H1 (cell line): ENCODE data around the gene TBCD. TPM values are rescaled to one million over a fixed set of nuclear protein-coding genes. Genes with fewer than 3 reads are reported as not detected.

ENCODE experiments used
- CTCF ChIA-PET: fragments of 300-600 bp; sonication (Branson Sonifier 250); formaldehyde crosslinking; loops from one replicate; lab custom pipeline; 2021; ENCODE audit not compliant: partially characterized antibody; lab: Charles Lee
- POLR2A ChIA-PET: fragments of 300-600 bp; sonication (Branson Sonifier 250); formaldehyde crosslinking; loops from one replicate; lab custom pipeline; 2021; ENCODE audit warnings: inconsistent platforms; ENCODE audit not compliant: partially characterized antibody; lab: Charles Lee
- DNase-seq, 2 experiments: peaks; one replicate each; pipeline versions ENCODE4 v3.0.0 to v3.0.0-alpha.2; 2010 to 2022; ENCODE audit warnings: low spot score in 2 of 2, low read depth in 1 of 2, mixed read lengths in 1 of 2
- FAIRE-seq: peaks from 2 replicates; lab custom pipeline; 2011; peaks lifted over from hg19 to GRCh38; lab: Jason Lieb, UNC
- H2AFZ ChIP-seq: 2 replicates; pipeline ENCODE4 v1.8.1; 2012; ENCODE audit warnings: low read length, inconsistent platforms
- H2AK5ac ChIP-seq: 2 replicates; pipeline ENCODE4 v1.6.1; 2013; ENCODE audit warnings: low read depth, low read length
- H2BK120ac ChIP-seq: replicated peaks from 2 replicates; pipeline ENCODE3; 2013; ENCODE audit warnings: low read depth, low read length, inconsistent platforms
- H2BK12ac ChIP-seq: 2 replicates; pipeline ENCODE4 v1.6.1; 2013; ENCODE audit warnings: low read depth, low read length
- H2BK15ac ChIP-seq: 2 replicates; pipeline ENCODE4 v1.6.1; 2013; ENCODE audit warnings: low read length
- H2BK20ac ChIP-seq: 2 replicates; pipeline ENCODE4 v1.6.1; 2013; ENCODE audit warnings: low read length
- H2BK5ac ChIP-seq: 2 replicates; pipeline ENCODE4 v1.6.1; 2013; ENCODE audit warnings: low read depth, low read length
- H3K14ac ChIP-seq: 2 replicates; pipeline ENCODE4 v1.6.1; 2013; ENCODE audit warnings: inconsistent platforms; ENCODE audit not compliant: insufficient read length
- H3K18ac ChIP-seq: 2 replicates; pipeline ENCODE4 v1.6.1; 2013; ENCODE audit warnings: low read length; ENCODE audit errors: extremely low read depth
- H3K23ac ChIP-seq: 2 replicates; pipeline ENCODE4 v1.6.1; 2013; ENCODE audit warnings: inconsistent platforms; ENCODE audit not compliant: insufficient read length
- H3K23me2 ChIP-seq: 2 replicates; pipeline ENCODE4 v1.6.1; 2013; ENCODE audit warnings: low read depth, low read length
- H3K27ac ChIP-seq: 2 replicates; pipeline ENCODE4 v1.6.1; 2011; ENCODE audit warnings: low read depth, low read length, inconsistent platforms
- H3K27me3 ChIP-seq, 4 experiments: replicated peaks in 1 of 4; 1 replicate in 1 of 4; 2 replicates in 3 of 4; pipeline versions ENCODE4 v1.6.1 to v1.8.1; 2011 to 2013; ENCODE audit warnings: low read length in 3 of 4, mild to moderate bottlenecking in 3 of 4, inconsistent platforms in 2 of 4, mixed read lengths in 2 of 4, moderate library complexity in 1 of 4; ENCODE audit not compliant: control insufficient read depth in 3 of 4, insufficient read depth in 3 of 4; ENCODE audit errors: extremely low read depth in 1 of 4
- H3K36me3 ChIP-seq, 4 experiments: 2 replicates each; pipeline versions ENCODE4 v1.6.1 to v1.8.1; 2011 to 2013; ENCODE audit warnings: mild to moderate bottlenecking in 4 of 4, low read length in 3 of 4, moderate library complexity in 2 of 4, control low read depth in 1 of 4, inconsistent platforms in 1 of 4; ENCODE audit not compliant: insufficient read depth in 4 of 4, control insufficient read depth in 2 of 4
- H3K4ac ChIP-seq: replicated peaks from 2 replicates; pipeline ENCODE3; 2013; ENCODE audit warnings: low read length, low read depth, mixed read lengths, inconsistent platforms; ENCODE audit not compliant: insufficient read length
- H3K4me1 ChIP-seq, 4 experiments: replicated peaks in 1 of 4; 1 replicate in 1 of 4; 2 replicates in 3 of 4; pipeline versions ENCODE4 v1.6.1 to v1.8.1; 2011 to 2013; ENCODE audit warnings: low read length in 3 of 4, inconsistent platforms in 2 of 4, mixed read lengths in 1 of 4; ENCODE audit not compliant: insufficient read depth in 4 of 4, control insufficient read depth in 3 of 4
- H3K4me2 ChIP-seq, 2 experiments: 2 replicates each; pipeline versions ENCODE4 v1.6.1 to v1.8.1; 2011 to 2013; ENCODE audit warnings: low read depth in 2 of 2, low read length in 2 of 2, control low read depth in 1 of 2, inconsistent platforms in 1 of 2, mild to moderate bottlenecking in 1 of 2; ENCODE audit not compliant: insufficient read depth in 1 of 2
- H3K4me3 ChIP-seq, 4 experiments: fragments of 200-600, 300-600 bp in 1 of 4; sonication (generic), shearing (Covaris generic), sonication (Bioruptor Twin) in 1 of 4; 2 replicates each; pipeline versions ENCODE4 v1.5.1 to v1.8.1; 2011 to 2016; ENCODE audit warnings: low read length in 4 of 4, low read depth in 3 of 4, control low read depth in 2 of 4, inconsistent platforms in 2 of 4, mild to moderate bottlenecking in 2 of 4, mixed read lengths in 1 of 4, moderate library complexity in 1 of 4; ENCODE audit not compliant: insufficient read depth in 2 of 4; ENCODE audit errors: extremely low read depth in 1 of 4
- H3K56ac ChIP-seq: replicated peaks from 2 replicates; pipeline ENCODE3; 2013; ENCODE audit warnings: low read depth, mild to moderate bottlenecking, mixed read lengths, low read length, inconsistent platforms; ENCODE audit not compliant: insufficient read length
- H3K79me1 ChIP-seq: 2 replicates; pipeline ENCODE4 v1.6.1; 2013; ENCODE audit warnings: low read depth, low read length, control low read depth
- H3K79me2 ChIP-seq, 2 experiments: 2 replicates each; pipeline versions ENCODE4 v1.6.1 to v1.8.1; 2012 to 2013; ENCODE audit warnings: low read length in 2 of 2, mild to moderate bottlenecking in 2 of 2, inconsistent platforms in 1 of 2; ENCODE audit not compliant: insufficient read depth in 2 of 2, control insufficient read depth in 1 of 2
- H3K9ac ChIP-seq, 4 experiments: replicated peaks in 1 of 4; 1 replicate in 1 of 4; 2 replicates in 3 of 4; pipeline versions ENCODE4 v1.6.1 to v1.8.1; 2011 to 2013; ENCODE audit warnings: low read depth in 3 of 4, low read length in 3 of 4, control low read depth in 2 of 4, mild to moderate bottlenecking in 2 of 4, moderate library complexity in 2 of 4, inconsistent platforms in 1 of 4; ENCODE audit errors: extremely low read depth in 1 of 4
- H3K9me3 ChIP-seq, 2 experiments: 2 replicates each; pipeline versions ENCODE4 v1.6.1 to v1.8.1; 2012 to 2013; ENCODE audit warnings: mild to moderate bottlenecking in 2 of 2, moderate library complexity in 2 of 2, control low read depth in 1 of 2, inconsistent platforms in 1 of 2, low read depth in 1 of 2, low read length in 1 of 2, mixed read lengths in 1 of 2; ENCODE audit not compliant: insufficient read depth in 2 of 2
- H4K20me1 ChIP-seq, 2 experiments: replicated peaks in 1 of 2; 2 replicates each; pipeline versions ENCODE3 to v1.8.1; 2011 to 2013; ENCODE audit warnings: inconsistent platforms in 2 of 2, low read length in 2 of 2, mild to moderate bottlenecking in 1 of 2; ENCODE audit not compliant: insufficient read depth in 2 of 2, control insufficient read depth in 1 of 2
- H4K5ac ChIP-seq: 2 replicates; pipeline ENCODE4 v1.6.1; 2013; ENCODE audit warnings: low read length, low read depth, mixed read lengths, inconsistent platforms; ENCODE audit not compliant: insufficient read length
- H4K8ac ChIP-seq: 2 replicates; pipeline ENCODE4 v1.8.0; 2013; ENCODE audit warnings: mild to moderate bottlenecking, moderate library complexity, low read length, inconsistent platforms; ENCODE audit not compliant: insufficient read depth; ENCODE audit errors: extremely low read depth
- H4K91ac ChIP-seq: replicated peaks from 2 replicates; pipeline ENCODE3; 2013; ENCODE audit warnings: low read length, mixed read lengths, inconsistent platforms; ENCODE audit not compliant: insufficient read length
- CBX5 ChIP-seq: fragments of 300-800, 300-1000 bp; sonication (generic); IDR thresholded peaks from 2 replicates; pipeline ENCODE4 v1.7.1; 2016; ENCODE audit warnings: antibody characterized with exemption, low read length, low read depth
- EP300 ChIP-seq, 2 experiments: IDR thresholded peaks; 1 replicate in 1 of 2; 2 replicates in 1 of 2; pipeline ENCODE4 v1.6.1; 2011 to 2012; ENCODE audit warnings: low read depth in 2 of 2, low read length in 2 of 2, mild to moderate bottlenecking in 2 of 2, borderline replicate concordance in 1 of 2, inconsistent platforms in 1 of 2, moderate library complexity in 1 of 2
- RAD21 ChIP-seq, 2 experiments: IDR thresholded peaks in 1 of 2; conservative IDR thresholded peaks in 1 of 2; 2 replicates each; pipeline ENCODE4 v1.6.1; 2011; ENCODE audit warnings: low read depth in 2 of 2, low read length in 2 of 2, improper control_type of control experiment in 1 of 2, inconsistent platforms in 1 of 2, mild to moderate bottlenecking in 1 of 2, moderate library complexity in 1 of 2
- WGBS, 2 experiments: shearing (Covaris generic) in 1 of 2; methylation state at CpG; one replicate each; pipeline versions ENCODE4 v1.1.6 to v1.1.7; 2013 to 2015; ENCODE audit warnings: low lambda C conversion rate in 2 of 2, mixed read lengths in 2 of 2, inconsistent platforms in 1 of 2, low coverage in 1 of 2, missing lambda C conversion rate in 1 of 2; ENCODE audit not compliant: insufficient replicate concordance in 2 of 2, insufficient coverage in 1 of 2, insufficient read length in 1 of 2; ENCODE audit errors: extremely low coverage in 1 of 2, missing lambda C conversion rate in 1 of 2; 5-methylcytosine and 5-hydroxymethylcytosine counted together
- polyA plus RNA-seq, 7 experiments: library from polyadenylated mRNA; depleted of rRNA in 3 of 7; stranded (reverse) in 5 of 7; unstranded in 2 of 7; fragments of >200 nt in 5 of 7; fragments of 200-250 nt in 2 of 7; gene quantifications; 1 replicate in 5 of 7; 2 replicates in 1 of 7; 4 replicates in 1 of 7; pipeline versions ENCODE4 v1.2.1 to v1.2.3, GENCODE V29; 2011 to 2013; ENCODE audit warnings: missing spikeins in 2 of 7, mixed read lengths in 2 of 7
- total RNA-seq: library from RNA; stranded (reverse); fragmentation: NEBNext Ultra II Directional; extraction: Animal tissue kit (Norgen Biotek cat#: 25700); gene quantifications from 2 replicates; pipeline ENCODE4 v1.2.1, GENCODE V29; 2021
- TF ChIP-seq, protein P1 (sequence below), 3 experiments: IDR thresholded peaks; 1 replicate in 2 of 3; 2 replicates in 1 of 3; pipeline versions ENCODE4 v1.5.1 to v1.6.1; 2011; ENCODE audit warnings: low read length in 3 of 3, mild to moderate bottlenecking in 3 of 3, inconsistent platforms in 2 of 3, low read depth in 1 of 3, moderate library complexity in 1 of 3; ENCODE audit not compliant: insufficient read depth in 1 of 3; ENCODE audit errors: control extremely low read depth in 1 of 3

The TBCD gene
- total and polyA plus RNA-seq, 2 of the 8 experiments (the other 6 are each of a cell fraction or from before 2014, with no cell fraction given) = 118 to 162 TPM

DNA sequence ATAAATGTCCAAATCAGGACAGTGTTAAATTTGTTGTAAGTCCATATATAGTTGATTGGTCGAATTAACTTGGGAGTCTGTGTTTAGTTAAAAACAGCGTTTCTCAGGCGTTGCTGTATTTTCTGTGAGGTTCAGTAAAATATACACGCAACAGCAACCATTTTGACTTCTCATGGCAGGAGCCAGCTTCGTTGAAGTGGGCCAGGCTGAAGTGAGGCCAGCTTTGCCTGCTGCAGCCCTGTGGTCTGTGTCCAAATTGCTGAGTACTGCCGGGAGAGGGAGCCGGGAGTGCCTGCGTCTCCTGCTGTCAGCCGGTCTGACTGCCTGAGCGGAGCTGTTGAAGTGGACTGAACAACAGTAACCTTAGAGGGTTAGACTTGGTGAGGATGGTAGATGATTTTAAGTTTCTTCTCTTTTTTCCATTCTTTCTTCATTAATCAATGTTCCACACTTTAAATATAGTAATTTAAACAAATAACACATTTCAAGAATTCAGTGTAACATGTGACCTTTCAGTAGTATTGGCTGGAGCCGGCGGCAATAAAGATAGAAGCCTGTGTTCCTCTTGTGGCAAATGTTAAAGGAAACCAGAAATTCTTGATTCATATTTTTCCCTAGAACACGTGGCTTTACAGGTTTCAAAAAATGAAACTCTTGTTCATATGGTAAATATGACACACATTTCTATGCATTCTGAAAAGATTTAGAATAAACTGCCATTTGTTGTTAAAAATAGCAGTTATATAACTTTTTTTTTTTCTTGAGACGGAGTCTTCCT is 124.9 kb downstream of the TBCD start:
- Histone ChIP-seq H3K27me3 (no peaks in the 10 kb centered on the region), H3K18ac (no peak overlapping the region), H3K9ac (no peak overlapping the region), H4K20me1 (peaks cover 4 to 12% of the 10 kb centered on the region in 2 experiments), H2BK15ac (no peak overlapping the region), H3K23ac (no peak overlapping the region), H2BK120ac (no peak overlapping the region), H3K79me2 (peaks cover 0 to 23% of the 10 kb centered on the region in 2 experiments; a peak in 2 of 4 replicates), H3K4ac (no peak overlapping the region), H3K4me2 (no peak overlapping the region), H3K14ac (no peak overlapping the region), H3K9me3 (no peaks in the 10 kb centered on the region), H2BK20ac (no peak overlapping the region), H2AFZ (no peak overlapping the region), H3K36me3 (peaks cover 0 to 3% (median 1%) of the 10 kb centered on the region in 4 experiments; a peak in 2 of 8 replicates), H3K4me1 (peaks cover 0 to 11% (median 3%) of the 10 kb centered on the region in 4 experiments; a peak in 5 of 7 replicates), H3K23me2 (no peaks in the 10 kb centered on the region), H2BK12ac (no peak overlapping the region), H2BK5ac (no peak overlapping the region), H4K8ac (peak overlapping the region; percentile 40; the same call in 1 of the 2 replicates), H3K56ac (no peak overlapping the region), H3K4me3 (no peak overlapping the region), H4K91ac (no peak overlapping the region), H3K27ac (no peak overlapping the region), H2AK5ac (no peak overlapping the region), H3K79me1 (peaks cover 14% of the 10 kb centered on the region), H4K5ac (no peak overlapping the region)
- DNase-seq (no peak), FAIRE-seq (no peak)
- ChIA-PET CTCF (interaction anchor here (0.8 to 3.4 kb wide), 10 partner anchors 14 to 95 kb away, joined by 3 to 18 read pairs (median 3); no protein-coding TSS in a partner anchor), POLR2A (interaction anchor here (1.3 kb wide), 1 partner anchor 11 kb away, joined by 3 read pairs; no protein-coding TSS in a partner anchor)
- TF ChIP-seq EP300 (IDR thresholded peaks at IDR 0.05; ENCODE audit: borderline replicate concordance in 1 of 2, low read depth in 2 of 2, low read length in 2 of 2) (no peak), RAD21 (IDR thresholded peaks at IDR 0.05 in 1 of 2, conservative IDR thresholded peaks at IDR 0.05 in 1 of 2; ENCODE audit: low read depth in 2 of 2, low read length in 2 of 2) (0 out of 4 replicates have a peak, but pooled peaks of 1 of the 2 experiments have one; percentile 15), CBX5 (no peak)
- TF ChIP-seq, protein P1, sequence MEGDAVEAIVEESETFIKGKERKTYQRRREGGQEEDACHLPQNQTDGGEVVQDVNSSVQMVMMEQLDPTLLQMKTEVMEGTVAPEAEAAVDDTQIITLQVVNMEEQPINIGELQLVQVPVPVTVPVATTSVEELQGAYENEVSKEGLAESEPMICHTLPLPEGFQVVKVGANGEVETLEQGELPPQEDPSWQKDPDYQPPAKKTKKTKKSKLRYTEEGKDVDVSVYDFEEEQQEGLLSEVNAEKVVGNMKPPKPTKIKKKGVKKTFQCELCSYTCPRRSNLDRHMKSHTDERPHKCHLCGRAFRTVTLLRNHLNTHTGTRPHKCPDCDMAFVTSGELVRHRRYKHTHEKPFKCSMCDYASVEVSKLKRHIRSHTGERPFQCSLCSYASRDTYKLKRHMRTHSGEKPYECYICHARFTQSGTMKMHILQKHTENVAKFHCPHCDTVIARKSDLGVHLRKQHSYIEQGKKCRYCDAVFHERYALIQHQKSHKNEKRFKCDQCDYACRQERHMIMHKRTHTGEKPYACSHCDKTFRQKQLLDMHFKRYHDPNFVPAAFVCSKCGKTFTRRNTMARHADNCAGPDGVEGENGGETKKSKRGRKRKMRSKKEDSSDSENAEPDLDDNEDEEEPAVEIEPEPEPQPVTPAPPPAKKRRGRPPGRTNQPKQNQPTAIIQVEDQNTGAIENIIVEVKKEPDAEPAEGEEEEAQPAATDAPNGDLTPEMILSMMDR (IDR thresholded peaks at IDR 0.05; ENCODE audit: control extremely low read depth in 1 of 3, insufficient read depth in 1 of 3, low read depth in 1 of 3, low read length in 3 of 3) = peak in 2 of 3 experiments; percentile 17 to 32; a peak in 3 of 4 replicates
- WGBS, 2 experiments = 84% methylated on average over 14 of the region's 14 CpGs; no CpG with 5 or more reads in 1 of the 2 experiments
